ENCODE results near the gene HLA-DRB1.

Gene HLA-DRB1

DNA sequence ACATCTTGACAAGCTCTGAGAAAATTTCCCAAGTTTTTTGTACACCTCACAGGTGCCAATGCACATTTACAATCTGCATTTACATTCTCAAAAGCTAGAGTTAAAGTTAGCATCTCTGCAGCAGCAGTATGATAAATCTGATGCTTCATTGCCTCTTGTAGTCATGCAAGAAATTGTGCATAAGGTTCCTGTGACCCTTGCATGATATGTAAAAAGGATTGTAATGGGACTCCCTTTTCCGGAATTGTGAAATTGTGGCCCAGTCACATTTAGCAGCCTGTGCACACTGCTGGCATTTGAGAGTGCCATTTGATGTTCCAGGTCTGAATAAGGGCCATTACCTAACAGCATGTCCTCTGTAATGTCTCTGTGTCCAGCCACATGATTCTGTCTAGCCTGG, 24.1 kb downstream of the HLA-DRB1 start:
- no peak overlapping the region for H3K4me2 ChIP-seq (ENCODE audit: insufficient read depth, low read length)
- no peak for TF ChIP-seq EZH2 (IDR thresholded peaks at IDR 0.05; ENCODE audit: borderline replicate concordance, low read depth, low read length, severe bottlenecking)
- TF ChIP-seq, protein P1, sequence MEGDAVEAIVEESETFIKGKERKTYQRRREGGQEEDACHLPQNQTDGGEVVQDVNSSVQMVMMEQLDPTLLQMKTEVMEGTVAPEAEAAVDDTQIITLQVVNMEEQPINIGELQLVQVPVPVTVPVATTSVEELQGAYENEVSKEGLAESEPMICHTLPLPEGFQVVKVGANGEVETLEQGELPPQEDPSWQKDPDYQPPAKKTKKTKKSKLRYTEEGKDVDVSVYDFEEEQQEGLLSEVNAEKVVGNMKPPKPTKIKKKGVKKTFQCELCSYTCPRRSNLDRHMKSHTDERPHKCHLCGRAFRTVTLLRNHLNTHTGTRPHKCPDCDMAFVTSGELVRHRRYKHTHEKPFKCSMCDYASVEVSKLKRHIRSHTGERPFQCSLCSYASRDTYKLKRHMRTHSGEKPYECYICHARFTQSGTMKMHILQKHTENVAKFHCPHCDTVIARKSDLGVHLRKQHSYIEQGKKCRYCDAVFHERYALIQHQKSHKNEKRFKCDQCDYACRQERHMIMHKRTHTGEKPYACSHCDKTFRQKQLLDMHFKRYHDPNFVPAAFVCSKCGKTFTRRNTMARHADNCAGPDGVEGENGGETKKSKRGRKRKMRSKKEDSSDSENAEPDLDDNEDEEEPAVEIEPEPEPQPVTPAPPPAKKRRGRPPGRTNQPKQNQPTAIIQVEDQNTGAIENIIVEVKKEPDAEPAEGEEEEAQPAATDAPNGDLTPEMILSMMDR (IDR thresholded peaks at IDR 0.05; ENCODE audit: borderline replicate concordance, extremely low read depth, low read length, poor library complexity, severe bottlenecking), result no peak
- ATAC-seq (ENCODE audit: insufficient read depth, low read depth), result no peak
- H3K27me3 ChIP-seq (ENCODE audit: insufficient read depth, low read length, poor library complexity), result no peaks in the 10 kb centered on the region
- no peak for DNase-seq
- H3K36me3 ChIP-seq (ENCODE audit: insufficient read depth, low read length), result no peaks in the 10 kb centered on the region
- no peaks in the 10 kb centered on the region for H3K79me2 ChIP-seq (ENCODE audit: insufficient read depth, low read length)
- H3K27ac ChIP-seq (ENCODE audit: low read length), result no peak overlapping the region
- H3K4me1 ChIP-seq (ENCODE audit: insufficient read depth, low read length), result no peaks in the 10 kb centered on the region
- no peak overlapping the region for H2AFZ ChIP-seq (ENCODE audit: low read depth, low read length)
- no peaks in the 10 kb centered on the region for H4K20me1 ChIP-seq (ENCODE audit: insufficient read depth, low read length)
- H3K4me3 ChIP-seq (ENCODE audit: low read depth in 1 of 2, low read length in 2 of 2), result no peak overlapping the region
- H3K9ac ChIP-seq (ENCODE audit: low read depth, low read length), result no peak overlapping the region
- no peaks in the 10 kb centered on the region for H3K9me3 ChIP-seq (ENCODE audit: insufficient read depth, low read length, severe bottlenecking)

DNA sequence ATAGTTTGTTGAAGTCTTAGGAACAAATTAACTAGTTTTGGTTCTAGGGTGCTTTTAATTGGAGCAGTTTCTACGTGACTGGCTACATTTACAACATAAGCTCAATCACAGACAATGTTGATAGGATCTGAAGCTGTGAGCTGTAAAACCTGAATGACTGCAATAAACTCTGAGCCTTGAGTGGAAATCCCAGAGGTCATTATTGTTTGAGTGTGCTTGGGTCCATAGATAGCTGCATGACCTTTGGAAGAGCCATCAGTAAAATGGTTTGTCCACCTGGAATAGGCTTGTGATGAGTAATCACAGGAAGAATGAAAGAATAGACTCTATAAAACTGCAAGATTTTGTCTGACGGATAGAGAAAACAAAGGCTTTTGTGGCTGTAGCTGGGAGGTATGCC, 26.7 kb downstream of the HLA-DRB1 start:
- H3K79me2 ChIP-seq (ENCODE audit: insufficient read depth, low read length), result no peaks in the 10 kb centered on the region
- no peak for DNase-seq
- no peaks in the 10 kb centered on the region for H3K27me3 ChIP-seq (ENCODE audit: insufficient read depth, low read length, poor library complexity)
- H3K36me3 ChIP-seq (ENCODE audit: insufficient read depth, low read length), result no peaks in the 10 kb centered on the region
- no peak overlapping the region for H3K4me3 ChIP-seq (ENCODE audit: low read depth in 1 of 2, low read length in 2 of 2)
- TF ChIP-seq, protein P1 (IDR thresholded peaks at IDR 0.05; ENCODE audit: borderline replicate concordance, extremely low read depth, low read length, poor library complexity, severe bottlenecking), result no peak
- TF ChIP-seq EZH2 (IDR thresholded peaks at IDR 0.05; ENCODE audit: borderline replicate concordance, low read depth, low read length, severe bottlenecking), result no peak
- no peaks in the 10 kb centered on the region for H4K20me1 ChIP-seq (ENCODE audit: insufficient read depth, low read length)
- no peak for ATAC-seq (ENCODE audit: insufficient read depth, low read depth)
- H2AFZ ChIP-seq (ENCODE audit: low read depth, low read length), result no peak overlapping the region
- H3K4me2 ChIP-seq (ENCODE audit: insufficient read depth, low read length), result no peak overlapping the region
- H3K27ac ChIP-seq (ENCODE audit: low read length), result no peak overlapping the region
- H3K9ac ChIP-seq (ENCODE audit: low read depth, low read length), result no peak overlapping the region
- H3K4me1 ChIP-seq (ENCODE audit: insufficient read depth, low read length), result no peaks in the 10 kb centered on the region
- no peaks in the 10 kb centered on the region for H3K9me3 ChIP-seq (ENCODE audit: insufficient read depth, low read length, severe bottlenecking)

GRCh38 chr6:32559747-32560146, 29.9 kb downstream of the HLA-DRB1 start:
- DNase-seq (no peak), ATAC-seq (ENCODE audit: insufficient read depth, low read depth) (no peak)
- Histone ChIP-seq H4K20me1 (ENCODE audit: insufficient read depth, low read length) (no peaks in the 10 kb centered on the region), H3K36me3 (ENCODE audit: insufficient read depth, low read length) (no peaks in the 10 kb centered on the region), H3K4me1 (ENCODE audit: insufficient read depth, low read length) (no peaks in the 10 kb centered on the region), H3K9me3 (ENCODE audit: insufficient read depth, low read length, severe bottlenecking) (no peaks in the 10 kb centered on the region), H2AFZ (ENCODE audit: low read depth, low read length) (no peak overlapping the region), H3K9ac (ENCODE audit: low read depth, low read length) (no peak overlapping the region), H3K79me2 (ENCODE audit: insufficient read depth, low read length) (no peaks in the 10 kb centered on the region), H3K27ac (ENCODE audit: low read length) (no peak overlapping the region), H3K4me2 (ENCODE audit: insufficient read depth, low read length) (no peak overlapping the region), H3K4me3 (ENCODE audit: low read depth in 1 of 2, low read length in 2 of 2) (no peak overlapping the region), H3K27me3 (ENCODE audit: insufficient read depth, low read length, poor library complexity) (no peaks in the 10 kb centered on the region)
- TF ChIP-seq EZH2 (IDR thresholded peaks at IDR 0.05; ENCODE audit: borderline replicate concordance, low read depth, low read length, severe bottlenecking), result no peak
- TF ChIP-seq, protein P1 (IDR thresholded peaks at IDR 0.05; ENCODE audit: borderline replicate concordance, extremely low read depth, low read length, poor library complexity, severe bottlenecking), result no peak
